ENCODE results near the gene ALPK1. TPM values are rescaled to one million over a fixed set of nuclear protein-coding genes. Genes with fewer than 3 reads are reported as not detected.

The ALPK1 gene
- polyA plus RNA-seq, 2 of the 4 experiments (the other 2 are of a cell fraction) = 3.5 to 15.9 TPM

GRCh38 chr4:112374850-112375249 is 77.7 kb downstream of the ALPK1 start (continued):
- TF ChIP-seq CTCF (IDR thresholded peaks at IDR 0.05) (no peak), CBX2 (IDR thresholded peaks at IDR 0.05; ENCODE audit: borderline replicate concordance, low read depth) (no peak), FOSB (CRISPR knock-in tag; IDR thresholded peaks at IDR 0.05) (no peak)

- WGBS (ENCODE audit: missing lambda C conversion rate) = 89% methylated on average over 6 of the region's 6 CpGs
- ATAC-seq (no peak), DNase-seq (ENCODE audit: low read depth in 1 of 2, low spot score in 1 of 2) (no peak), FAIRE-seq (no peak)
- Histone ChIP-seq H3K4me3 (no peak overlapping the region), H3K4me2 (no peak overlapping the region), H3K9me3 (no peaks in the 10 kb centered on the region), H3K4me1 (no peaks in the 10 kb centered on the region), H3K27ac (no peak overlapping the region)
- ChIA-PET POLR2A (no interaction called here), CTCF (no interaction called here)
- TF ChIP-seq FOSB (CRISPR knock-in tag; IDR thresholded peaks at IDR 0.05) (no peak), CEBPB (IDR thresholded peaks at IDR 0.05) (no peak), ATOH8 (CRISPR knock-in tag; IDR thresholded peaks at IDR 0.05; ENCODE audit: low read depth) (no peak), POLR2AphosphoS2 (conservative IDR thresholded peaks at IDR 0.05; ENCODE audit: low read length) (no peak), HES2 (IDR thresholded peaks at IDR 0.05) (no peak), CTCF (IDR thresholded peaks at IDR 0.05) (no peak), USF2 (IDR thresholded peaks at IDR 0.05) (no peak), JUNB (IDR thresholded peaks at IDR 0.05) (no peak), BHLHE40 (IDR thresholded peaks at IDR 0.05; ENCODE audit: low read depth, low read length) (no peak), MAZ (IDR thresholded peaks at IDR 0.05; ENCODE audit: borderline replicate concordance, low read depth, low read length) (no peak), MAX (IDR thresholded peaks at IDR 0.05) (no peak), RNF2 (IDR thresholded peaks at IDR 0.05; ENCODE audit: borderline replicate concordance, low read depth) (no peak), NFE2L2 (conservative IDR thresholded peaks at IDR 0.05; ENCODE audit: low read length) (no peak), KDM5A (IDR thresholded peaks at IDR 0.05) (no peak), HOXB13 (CRISPR knock-in tag; IDR thresholded peaks at IDR 0.05; ENCODE audit: low read depth) (no peak)
These were observed 80.0 kb downstream of the ALPK1 start for GRCh38 chr4:112377171-112377570.

- FAIRE-seq (no peak), DNase-seq (ENCODE audit: low read depth in 1 of 2, low spot score in 1 of 2) (no peak), ATAC-seq (no peak)
- 88% methylated on average over 13 of the region's 13 CpGs for WGBS (ENCODE audit: missing lambda C conversion rate)
- no peak for TF ChIP-seq POLR2A (IDR thresholded peaks at IDR 0.05; ENCODE audit: low read length)
- no peak for TF ChIP-seq REST (IDR thresholded peaks at IDR 0.05)
- Histone ChIP-seq H3K4me3 (no peak overlapping the region), H3K9me3 (no peaks in the 10 kb centered on the region), H3K27ac (no peak overlapping the region), H3K4me1 (no peaks in the 10 kb centered on the region), H3K4me2 (no peak overlapping the region)
- ChIA-PET CTCF (no interaction called here), POLR2A (no interaction called here)
These were observed 80.5 kb downstream of the ALPK1 start for GRCh38 chr4:112377594-112378242.

Measured in A549 (cell line).